HG03039 (cell line): ENCODE results near the gene DGKD.
A peak's percentile ranks its signal among the peaks of the same experiment; 100 is the strongest.

Experiments used
- ATAC-seq: cut with Tn5 transposase; IDR thresholded peaks from one replicate; pipeline ENCODE4 v1.9.1; 2021; ENCODE audit warnings: mild to moderate bottlenecking, moderate library complexity; ENCODE audit not compliant: unreplicated experiment

DGKD gene

GRCh38 chr2:233490831-233491230 lies 136.5 kb downstream of the DGKD start:
- no peak for ATAC-seq

- no peak for ATAC-seq
These were observed 137.0 kb downstream of the DGKD start for GRCh38 chr2:233491326-233491725.

- ATAC-seq: no peak
These were observed 137.8 kb downstream of the DGKD start for GRCh38 chr2:233492078-233492477.

DNA sequence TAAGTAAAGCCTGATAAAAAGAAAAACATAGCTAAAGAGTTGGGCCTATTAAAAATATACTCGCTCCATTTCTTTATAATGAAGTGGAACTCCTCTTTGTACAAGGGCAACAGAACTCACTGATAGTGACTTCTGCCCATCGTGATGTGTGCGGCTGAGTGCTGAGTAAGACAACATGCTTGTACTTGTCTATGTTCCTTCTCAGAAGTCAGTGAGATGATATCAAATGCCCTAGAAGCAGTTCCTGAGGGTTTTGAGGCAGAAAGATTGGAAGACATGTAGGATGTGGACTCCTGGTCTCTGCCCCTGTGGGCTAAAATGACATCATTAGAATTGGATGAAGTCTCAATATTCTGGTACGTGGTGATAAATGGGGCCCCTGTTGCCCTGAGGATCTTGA lies 138.5 kb downstream of the DGKD start:
- ATAC-seq: no peak

- ATAC-seq: no peak
These were observed 141.5 kb downstream of the DGKD start for GRCh38 chr2:233495503-233496496.

DNA sequence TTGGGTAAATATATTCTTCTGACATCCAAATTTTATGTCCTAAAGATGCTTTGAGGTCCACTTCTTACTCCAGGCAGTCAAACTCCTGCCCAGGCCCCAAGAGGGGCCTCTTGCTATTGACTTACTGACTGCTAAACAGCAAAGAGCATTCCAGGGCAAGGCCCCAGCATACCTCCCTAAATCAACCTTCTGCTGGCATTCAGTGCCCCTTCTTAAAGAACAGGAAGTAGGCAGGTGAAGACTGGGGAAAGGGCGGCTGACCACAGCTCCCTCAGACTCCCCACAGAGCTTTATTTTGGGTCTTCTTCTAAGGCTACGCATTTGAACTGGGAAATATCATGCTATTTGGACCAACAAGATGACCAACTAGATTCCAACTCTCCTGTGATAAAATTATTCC lies 143.4 kb downstream of the DGKD start:
- no peak for ATAC-seq

DNA sequence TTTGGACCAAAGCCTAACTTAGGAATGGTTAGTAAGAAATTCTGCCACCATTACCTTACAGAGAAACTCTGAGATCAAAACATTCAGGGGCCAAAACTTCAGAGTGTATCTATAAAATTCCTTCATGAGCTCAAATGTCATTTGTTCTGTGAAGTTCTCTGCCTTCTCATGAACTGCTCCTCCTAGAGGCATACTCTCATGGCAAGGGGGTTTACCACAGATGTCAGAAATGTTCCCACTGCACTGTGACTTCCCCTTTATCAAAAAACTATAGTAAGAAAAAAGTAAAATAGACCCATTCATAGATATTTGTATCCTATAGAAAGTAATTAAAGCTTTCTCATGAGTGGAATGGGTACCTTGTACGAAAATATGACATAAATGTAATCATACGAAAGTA lies 143.8 kb downstream of the DGKD start:
- ATAC-seq: no peak

DNA sequence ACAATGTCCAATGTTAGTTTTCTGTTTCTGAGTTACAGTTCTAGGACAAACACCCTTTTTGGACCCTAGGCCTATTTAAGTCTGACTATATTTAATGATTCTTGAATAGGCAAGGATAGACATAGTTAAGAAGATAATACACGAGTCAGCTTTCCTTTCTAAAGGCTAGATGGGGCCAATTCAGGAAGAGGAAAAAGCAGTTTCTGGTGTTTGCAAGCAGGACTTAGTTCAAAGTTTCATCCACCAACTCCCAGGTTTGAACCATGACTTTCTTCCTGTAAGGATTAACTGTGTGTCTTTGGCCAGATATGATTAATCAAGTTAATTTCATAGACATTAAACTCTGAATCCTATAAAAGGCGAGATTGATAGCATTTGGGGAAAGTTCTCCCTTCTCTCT lies 145.6 kb downstream of the DGKD start:
- no peak for ATAC-seq

DNA sequence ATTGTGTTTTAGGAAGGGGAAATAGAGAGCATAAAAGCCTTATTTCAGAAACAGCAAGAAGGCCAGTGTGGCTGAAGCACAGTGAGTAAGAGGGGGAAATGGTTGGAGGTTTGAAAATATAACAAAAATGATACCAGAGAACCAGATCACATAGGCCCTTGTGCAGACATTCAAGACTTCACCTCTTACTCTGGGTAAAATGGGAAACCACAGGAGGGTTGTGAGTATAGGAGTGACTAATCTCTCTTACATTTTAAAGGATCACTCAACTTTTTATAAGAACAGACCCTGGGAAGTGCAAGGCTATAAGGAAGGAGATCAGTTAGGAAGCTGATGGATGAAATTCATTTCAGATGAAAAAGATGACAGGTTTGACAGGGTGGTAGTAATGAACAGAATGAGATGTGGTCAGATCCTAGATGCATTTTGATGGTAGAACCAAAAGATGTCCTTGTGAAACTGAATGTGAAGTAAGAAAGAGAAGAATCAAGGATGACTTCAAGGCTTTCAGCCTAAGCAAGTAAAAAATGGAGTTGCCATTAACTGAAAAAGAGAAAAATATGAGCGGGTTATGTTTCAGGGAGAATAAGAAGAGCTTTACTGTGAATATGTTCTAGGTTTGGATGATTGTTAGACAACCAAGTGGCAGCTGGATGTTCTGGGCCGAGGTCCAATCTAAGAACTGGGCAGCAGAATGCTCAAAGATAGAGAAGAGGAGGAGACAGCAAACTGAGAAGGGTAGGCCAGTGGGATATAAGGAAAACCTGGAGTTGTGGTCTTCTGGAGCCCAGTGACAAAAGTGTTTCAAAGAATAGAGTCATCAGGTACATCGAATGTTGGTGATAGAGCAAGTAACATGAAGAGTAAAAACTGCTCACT lies 147.1 kb downstream of the DGKD start:
- no peak for ATAC-seq

GRCh38 chr2:233503481-233503880 lies 149.2 kb downstream of the DGKD start:
- no peak for ATAC-seq

DNA sequence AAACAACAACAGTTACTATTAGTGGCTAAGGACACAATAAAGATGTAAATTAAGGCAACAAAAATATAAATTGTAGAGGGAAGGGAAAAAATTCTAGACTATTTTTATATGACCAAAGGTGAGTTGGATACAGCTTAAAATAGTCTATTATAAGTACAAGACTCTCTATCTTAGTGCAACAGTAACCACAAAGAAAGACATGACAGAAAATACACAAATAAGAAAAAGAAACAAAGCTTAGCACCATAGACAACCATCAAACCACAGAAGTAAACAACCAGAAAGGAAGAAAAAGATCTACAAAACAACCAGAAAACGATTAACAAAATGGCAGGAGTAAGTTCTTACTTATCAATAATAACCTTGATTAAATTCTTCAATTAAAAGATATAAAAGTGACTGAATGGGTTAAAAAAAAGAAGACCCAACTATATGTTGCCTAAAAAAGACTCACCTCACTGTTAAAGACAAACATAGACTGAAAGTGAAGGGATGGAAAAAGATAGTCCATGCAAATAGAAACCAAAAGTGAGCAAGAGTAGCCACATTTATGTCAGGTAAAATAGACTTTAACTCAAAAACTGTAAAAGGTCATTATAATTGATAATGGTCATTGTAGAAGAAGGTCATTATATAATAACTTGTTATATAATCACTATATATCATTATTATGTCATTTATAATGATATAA lies 149.8 kb downstream of the DGKD start:
- ATAC-seq: no peak

GRCh38 chr2:233513953-233514655 lies 159.8 kb downstream of the DGKD start:
- no peak for ATAC-seq

- peak; percentile 87 for ATAC-seq
These were observed 165.7 kb downstream of the DGKD start for GRCh38 chr2:233519787-233520611.
